Activated T-cell treated with anti-CD3 and anti-CD28 coated beads for 24 hours (primary cell): ENCODE measurements around the gene FAM174C.
"Not testable (repeated sequence)": the region's sequence is repeated elsewhere in the genome, so short reads cannot be mapped to it uniquely, and the experiment has no call there.

Source experiments
- DNase-seq: peaks from one replicate; pipeline ENCODE4 v3.0.0-alpha.2; 2020; ENCODE audit warnings: low read depth

FAM174C gene

GRCh38 chr19:1300744-1301490 is 25.6 kb downstream of the FAM174C start:
- DNase-seq = no peak

DNA sequence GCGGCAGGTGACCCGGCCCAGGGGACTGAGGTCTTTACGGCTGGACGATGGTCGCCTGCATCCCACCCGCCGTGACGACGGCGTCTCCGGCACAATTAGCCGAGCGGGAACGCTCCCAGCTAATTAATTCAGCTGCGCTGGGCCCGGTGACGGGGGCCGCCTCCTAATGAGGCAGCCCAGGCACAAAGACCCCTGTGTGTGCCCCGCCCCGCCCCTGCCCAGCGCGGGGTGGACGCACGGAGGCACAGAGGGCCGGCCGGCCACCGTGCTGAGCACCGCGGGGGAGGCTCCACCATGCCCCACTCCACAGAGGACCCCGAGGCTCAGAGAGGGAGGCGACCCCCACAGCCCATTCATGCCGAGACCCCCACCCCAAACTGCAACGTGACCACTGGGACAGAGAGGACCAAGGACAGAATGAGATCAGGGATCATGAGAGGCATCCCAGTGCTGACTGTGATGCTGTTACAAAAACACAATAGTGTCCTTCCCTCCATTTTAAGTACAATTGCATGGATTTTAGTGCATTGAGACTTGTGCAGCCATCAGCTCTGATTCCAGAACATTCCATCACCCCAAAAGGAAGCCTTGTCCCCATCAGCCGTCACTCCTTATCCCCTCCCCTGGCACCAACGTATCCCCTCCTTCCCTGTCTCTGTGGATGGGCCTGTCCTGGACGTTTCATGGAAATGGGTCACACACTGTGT is 27.4 kb downstream of the FAM174C start:
- no peak for DNase-seq

DNA sequence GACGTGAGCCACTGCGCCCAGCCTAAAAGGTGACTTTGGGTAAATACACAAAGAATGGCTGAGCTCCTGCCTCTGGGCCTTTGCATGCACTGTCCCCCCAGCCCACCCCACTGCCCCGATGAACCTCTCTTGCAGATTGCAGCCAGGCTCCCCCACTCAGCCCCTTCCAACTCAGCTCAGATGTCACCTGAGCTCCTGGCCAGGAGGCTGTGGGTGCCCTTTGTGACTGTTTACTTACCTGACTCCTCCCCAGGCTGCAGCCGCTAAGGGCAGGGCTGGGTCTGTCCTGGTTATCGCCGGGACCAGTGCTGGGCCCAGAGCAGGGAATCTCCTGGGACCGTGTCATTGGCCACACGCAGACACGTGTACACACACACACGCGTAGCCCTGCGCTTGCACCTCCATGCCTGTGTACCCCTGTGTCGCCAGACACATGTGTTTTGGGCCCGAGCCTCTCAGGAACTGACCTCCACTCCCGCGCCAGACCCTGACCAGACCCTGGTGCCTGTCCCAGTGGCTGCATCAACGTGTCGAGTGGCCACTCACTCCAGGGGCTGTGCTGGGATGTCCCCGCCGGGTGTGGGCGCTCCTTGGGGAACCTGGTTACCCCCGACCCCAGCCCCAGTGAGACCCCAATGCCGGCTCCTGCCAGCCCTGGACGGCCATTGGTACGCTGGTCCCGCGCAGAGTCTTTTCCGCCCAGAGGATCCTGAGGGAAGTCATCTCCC is 29.0 kb downstream of the FAM174C start:
- DNase-seq = no peak

DNA sequence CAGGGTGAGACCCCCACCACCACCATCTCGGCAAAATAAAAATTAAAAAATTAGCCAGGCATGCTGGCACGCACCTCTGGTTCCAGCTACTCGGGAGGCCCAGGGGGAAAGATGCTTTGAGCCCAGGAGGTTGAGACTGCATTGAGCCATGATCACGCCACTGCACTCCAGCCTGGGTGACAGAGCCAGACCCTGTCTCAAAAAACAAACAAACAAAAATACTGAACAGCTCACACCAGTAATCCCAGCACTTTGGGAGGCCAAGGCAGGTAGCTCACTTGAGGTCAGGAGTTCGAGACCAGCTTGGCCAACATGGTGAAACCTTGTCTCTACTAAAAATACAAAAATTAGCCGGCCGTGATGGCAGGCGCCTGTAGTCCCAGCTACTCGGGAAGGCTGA is 30.0 kb downstream of the FAM174C start:
- not testable (repeated sequence) for DNase-seq

DNA sequence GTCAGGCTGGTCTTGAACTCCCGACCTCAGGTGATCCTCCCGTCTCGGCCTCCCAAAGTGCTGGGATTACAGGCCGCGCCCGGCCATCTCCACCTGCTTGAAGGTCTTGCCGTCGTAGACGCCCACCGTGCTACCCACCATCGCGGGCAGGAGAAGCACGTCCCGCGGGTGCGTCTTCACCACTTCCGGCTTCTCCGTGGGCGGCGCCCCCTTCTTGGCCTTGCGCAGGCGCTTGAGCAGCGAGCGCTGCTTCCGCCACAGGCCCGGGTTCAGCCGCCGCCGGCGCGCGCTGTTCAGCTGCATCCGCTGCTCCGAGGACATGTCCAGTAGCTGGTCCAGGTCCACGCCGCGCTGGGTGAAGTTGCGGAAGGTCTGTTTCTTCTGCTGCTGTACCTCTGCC is 32.0 kb downstream of the FAM174C start:
- no peak for DNase-seq

DNA sequence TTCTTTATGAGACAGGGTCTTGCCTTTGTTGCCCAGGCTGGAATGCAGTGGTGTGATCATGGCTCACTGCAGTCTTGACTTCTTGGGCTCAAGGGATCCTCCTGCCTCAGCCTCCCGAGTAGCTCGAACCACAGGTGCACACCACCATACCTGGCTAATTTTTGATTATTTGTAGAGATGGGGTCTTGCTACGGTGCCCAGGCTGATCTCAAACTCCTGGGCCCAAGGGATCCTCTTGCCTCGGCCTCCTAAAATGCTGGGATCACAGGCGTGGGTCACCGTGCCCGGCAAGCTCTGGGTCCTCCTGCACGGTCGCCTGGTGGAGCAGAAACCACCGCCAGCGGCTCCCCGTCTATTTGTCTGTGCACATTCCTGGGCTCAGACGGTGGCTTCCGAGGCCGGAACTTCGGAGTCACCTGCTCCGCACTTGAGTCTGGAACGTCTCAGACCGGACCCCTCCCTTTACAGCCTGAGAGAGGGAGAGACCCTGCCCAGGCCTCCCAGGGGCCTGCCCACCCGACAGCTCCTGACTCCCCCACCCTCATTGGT is 32.5 kb downstream of the FAM174C start:
- no peak for DNase-seq

GRCh38 chr19:1308718-1309117 is 33.4 kb downstream of the FAM174C start:
- DNase-seq = no peak

GRCh38 chr19:1309977-1310852 is 34.9 kb downstream of the FAM174C start:
- DNase-seq = no peak

DNA sequence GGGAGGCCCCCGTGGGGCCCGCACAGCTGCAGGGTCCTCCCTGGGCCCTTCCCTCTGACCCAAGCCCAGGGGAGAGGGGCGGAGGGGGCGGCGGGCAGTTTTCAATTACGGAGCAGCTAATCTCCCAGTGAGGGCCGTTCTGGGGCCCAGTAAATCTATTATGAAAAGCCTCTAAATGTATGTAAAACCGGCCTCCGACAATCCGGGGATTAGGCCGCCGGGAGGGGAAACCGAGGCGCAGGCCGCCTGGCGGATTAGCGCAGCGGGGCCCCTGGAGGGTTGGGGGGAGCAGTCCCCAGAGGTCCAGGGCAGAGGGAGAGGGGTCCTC is 35.5 kb downstream of the FAM174C start:
- no peak for DNase-seq

- DNase-seq = no peak
These were observed 36.3 kb downstream of the FAM174C start for GRCh38 chr19:1311543-1312091.

GRCh38 chr19:1312767-1313694 is 37.7 kb downstream of the FAM174C start:
- no peak for DNase-seq

GRCh38 chr19:1313695-1314613 is 38.6 kb downstream of the FAM174C start:
- DNase-seq = no peak

GRCh38 chr19:1315470-1316166 is 40.3 kb downstream of the FAM174C start:
- no peak for DNase-seq

DNA sequence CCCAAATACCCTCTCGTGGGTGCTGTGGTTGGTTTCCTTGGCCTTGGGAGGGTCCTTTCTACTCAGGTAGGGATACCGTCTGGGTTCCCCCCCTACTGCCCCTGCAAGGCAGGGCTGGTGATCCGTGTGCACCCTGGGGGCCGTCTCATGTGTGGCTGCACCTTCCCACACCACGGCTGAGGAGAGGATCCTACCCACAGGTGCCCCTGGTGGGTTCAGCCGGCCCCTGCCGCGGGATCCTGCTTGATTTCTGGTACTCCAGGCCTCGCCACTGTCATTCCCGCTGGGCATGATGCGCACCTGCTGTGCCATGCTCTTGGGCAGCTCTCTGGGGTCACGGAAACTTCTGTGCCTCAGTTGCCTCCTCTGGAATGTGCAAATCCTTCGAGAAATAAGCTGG is 41.1 kb downstream of the FAM174C start:
- no peak for DNase-seq

DNA sequence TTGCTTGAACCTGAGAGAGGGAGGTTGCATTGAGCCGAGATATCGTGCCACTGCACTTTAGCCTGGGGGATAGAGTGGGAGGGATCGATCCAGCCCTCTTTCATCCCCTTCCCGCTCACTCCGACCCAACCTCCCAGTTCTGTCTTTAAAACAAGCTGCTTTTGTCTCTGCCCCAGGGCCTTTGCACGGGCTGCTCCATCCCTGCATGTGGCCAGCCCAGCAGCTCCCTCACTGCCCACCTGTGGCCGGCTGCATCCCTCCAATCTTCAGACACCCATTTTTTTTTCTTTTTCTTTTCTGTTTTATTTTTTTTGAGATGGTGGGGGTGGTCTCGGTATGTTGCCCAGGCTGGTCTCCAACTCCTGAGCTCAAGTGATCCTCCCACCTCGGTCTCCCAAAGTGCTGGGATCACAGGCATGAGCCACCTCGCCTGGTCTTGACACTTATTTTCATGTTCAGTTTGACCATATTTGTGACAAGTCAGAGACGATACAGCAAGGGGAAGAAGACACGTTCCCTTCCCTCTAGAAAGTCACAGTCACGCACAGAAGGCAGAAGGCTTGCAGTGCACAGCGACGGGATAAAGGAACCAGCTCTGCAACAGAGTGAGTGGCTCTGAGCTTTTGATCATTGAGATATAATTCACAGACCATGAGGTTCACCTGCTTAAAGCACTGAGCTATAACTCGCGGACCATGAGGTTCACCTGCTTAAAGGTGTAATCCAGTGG is 42.1 kb downstream of the FAM174C start:
- no peak for DNase-seq

GRCh38 chr19:1318678-1319471 is 43.5 kb downstream of the FAM174C start:
- no peak for DNase-seq

- DNase-seq = not testable (repeated sequence)
These were observed 44.9 kb downstream of the FAM174C start for GRCh38 chr19:1320282-1320650.
